K562 (cell line): Measurements from ENCODE around the gene EDEM2. TPM values are rescaled to one million over a fixed set of nuclear protein-coding genes. Genes with fewer than 3 reads are reported as not detected.
A peak's percentile ranks its signal among the peaks of the same experiment; 100 is the strongest.

Source experiments
- ATAC-seq: fragments of 200-7000 bp; cut with Tn5 transposase; 3 replicates; pipeline ENCODE4 v1.9.1; 2020; ENCODE audit warnings: moderate library complexity
- BruUV-seq: library from RNA; stranded (reverse); fragments of 400-500 nt; replicated peaks from 2 replicates; lab custom pipeline; 2021; lab: Mats Ljungman, UMichigan
- CTCF ChIA-PET: fragments of 300-600 bp; formaldehyde crosslinking; extraction: SDS; loops from one replicate; lab custom pipeline; 2021; ENCODE audit warnings: low intra/inter-chr PET ratio; lab: Yijun Ruan, JAX
- POLR2A ChIA-PET: fragments of 300-600, 350-650 bp; sonication (Branson Sonifier 250); formaldehyde crosslinking; extraction: SDS; loops from one replicate; lab custom pipeline; 2021; ENCODE audit warnings: antibody characterized with exemption, inconsistent platforms; lab: Yijun Ruan, JAX
- DNase-seq, 4 experiments: peaks; one replicate each; pipeline versions ENCODE4 v3.0.0 to v3.0.0-alpha.2; 2011 to 2018; ENCODE audit warnings: low spot score in 3 of 4, mixed read lengths in 3 of 4; ENCODE audit errors: extremely low read depth in 1 of 4
- FAIRE-seq: peaks from 2 replicates; lab custom pipeline; 2011; peaks lifted over from hg19 to GRCh38; lab: Jason Lieb, UNC
- H2AFZ ChIP-seq: 2 replicates; pipeline ENCODE4 v1.6.0; 2011; ENCODE audit warnings: low read depth, low read length, control low read depth, inconsistent platforms
- H3K27ac ChIP-seq: fragments of 200-600 bp; 3 replicates; pipeline ENCODE4 v1.8.0; 2011; ENCODE audit warnings: low read depth, mild to moderate bottlenecking, control low read depth, inconsistent platforms, low read length, moderate library complexity, mixed read lengths; ENCODE audit errors: extremely low read depth
- H3K27me3 ChIP-seq, 2 experiments: fragments of 300-600 bp in 1 of 2; 2 replicates in 1 of 2; 3 replicates in 1 of 2; pipeline versions ENCODE4 v1.6.0 to v1.8.0; 2011; ENCODE audit warnings: inconsistent platforms in 2 of 2, low read length in 2 of 2, mild to moderate bottlenecking in 1 of 2, mixed read lengths in 1 of 2, moderate library complexity in 1 of 2; ENCODE audit not compliant: control insufficient read depth in 2 of 2, insufficient read depth in 2 of 2
- H3K36me3 ChIP-seq: fragments of 300-600 bp; 3 replicates; pipeline ENCODE4 v1.8.0; 2011; ENCODE audit warnings: mild to moderate bottlenecking, low read length, inconsistent platforms; ENCODE audit not compliant: control insufficient read depth, insufficient read depth
- H3K4me1 ChIP-seq, 2 experiments: fragments of 200-600 bp in 1 of 2; replicated peaks in 1 of 2; 2 replicates in 1 of 2; 3 replicates in 1 of 2; pipeline versions ENCODE4 v1.5.1 to v1.8.0; 2011; ENCODE audit warnings: inconsistent platforms in 2 of 2, low read length in 2 of 2, mild to moderate bottlenecking in 1 of 2, mixed read lengths in 1 of 2, moderate library complexity in 1 of 2; ENCODE audit not compliant: control insufficient read depth in 2 of 2, insufficient read depth in 2 of 2
- H3K4me2 ChIP-seq: 2 replicates; pipeline ENCODE4 v1.6.1; 2011; ENCODE audit warnings: low read length, control low read depth, inconsistent platforms, mixed read lengths; ENCODE audit not compliant: insufficient read depth
- H3K4me3 ChIP-seq: fragments of 200-600 bp; sonication (generic), shearing (Covaris generic); 2 replicates; pipeline ENCODE4 v1.5.1; 2016; ENCODE audit warnings: control low read depth, inconsistent platforms
- H3K79me2 ChIP-seq: fragments of 200-600 bp; 3 replicates; pipeline ENCODE4 v1.8.0; 2011; ENCODE audit warnings: low read length, inconsistent platforms; ENCODE audit not compliant: control insufficient read depth, insufficient read depth
- H3K9ac ChIP-seq, 2 experiments: 2 replicates each; pipeline versions ENCODE4 v1.6.0 to v1.6.1; 2011; ENCODE audit warnings: low read depth in 2 of 2, low read length in 2 of 2, control low read depth in 1 of 2, inconsistent platforms in 1 of 2, mild to moderate bottlenecking in 1 of 2, mixed read lengths in 1 of 2; ENCODE audit not compliant: insufficient read depth in 1 of 2
- H3K9me1 ChIP-seq: one replicate; pipeline ENCODE4 v1.6.0; 2011; ENCODE audit warnings: inconsistent platforms, mild to moderate bottlenecking, low read length, moderate library complexity; ENCODE audit not compliant: control insufficient read depth, insufficient read depth
- H3K9me3 ChIP-seq: replicated peaks from 2 replicates; pipeline ENCODE4 v1.5.1; 2011; ENCODE audit warnings: low read depth, low read length, inconsistent platforms; ENCODE audit not compliant: control insufficient read depth, insufficient read depth
- H4K20me1 ChIP-seq: replicated peaks from 2 replicates; pipeline ENCODE4 v1.6.1; 2011; ENCODE audit warnings: low read length, inconsistent platforms, mixed read lengths; ENCODE audit not compliant: control insufficient read depth, insufficient read depth
- ATF7 ChIP-seq: fragments of 450-650 bp; IDR thresholded peaks from 2 replicates; pipeline ENCODE4 v1.7.1; 2014; ENCODE audit warnings: mild to moderate bottlenecking, moderate library complexity
- TEAD4 ChIP-seq, 2 experiments: sonication (generic) in 1 of 2; formaldehyde crosslinking in 1 of 2; IDR thresholded peaks; 2 replicates each; pipeline versions ENCODE4 v1.6.1 to v1.8.0; 2012 to 2022; ENCODE audit warnings: borderline replicate concordance in 1 of 2, inconsistent platforms in 1 of 2, low read length in 1 of 2, mild to moderate bottlenecking in 1 of 2, missing genetic modification reagents in 1 of 2
- WGBS: fragments of 100-300 bp; shearing (Covaris generic); methylation state at CpG from one replicate; pipeline ENCODE4 v1.1.6; 2016; ENCODE audit warnings: low coverage, mixed read lengths; ENCODE audit not compliant: insufficient coverage; ENCODE audit errors: missing lambda C conversion rate; 5-methylcytosine and 5-hydroxymethylcytosine counted together
- in situ Hi-C: fragments of 300-500 bp; cut with MboI; formaldehyde crosslinking; loops from 4 replicates; pipeline ENCODE4 v1.15.0; 2018; ENCODE audit warnings: inconsistent platforms, mixed read lengths
- intact Hi-C: fragments of 100-400 bp; cut with micrococcal nuclease; formaldehyde crosslinking; loops from 2 replicates; pipeline ENCODE4 v1.14.2; 2022
- polyA plus RNA-seq, 8 experiments: library from polyadenylated mRNA; depleted of rRNA in 4 of 8; stranded (reverse) in 5 of 8; unstranded in 3 of 8; fragments of >200 nt; fragmentation: Nextera tagmentation in 2 of 8; fragmentation: Illumina TruSeq in 1 of 8; extraction: Ambion mirVana in 2 of 8; extraction: Trizol in 1 of 8; gene quantifications; 2 replicates each; pipeline versions ENCODE4 v1.2.1 to v1.2.3, GENCODE V29; 2011 to 2014; ENCODE audit warnings: inconsistent platforms in 1 of 8, missing spikeins in 1 of 8
- total RNA-seq, 7 experiments: library from RNA; depleted of rRNA in 6 of 7; stranded (reverse); fragments of >200 nt in 6 of 7; fragmentation: Illumina TruSeq in 2 of 7; extraction: Trizol in 2 of 7; gene quantifications; 2 replicates each; pipeline versions ENCODE4 v1.2.1 to v1.2.3, GENCODE V29; 2011 to 2021; ENCODE audit warnings: low replicate concordance in 1 of 7
- TF ChIP-seq, protein P1 (sequence below): IDR thresholded peaks from 2 replicates; pipeline ENCODE4 v1.6.1; 2012; ENCODE audit warnings: low read depth, low read length, improper control_type of control experiment, borderline replicate concordance
- TF ChIP-seq, protein P2 (sequence below): sonication (generic); formaldehyde crosslinking; IDR thresholded peaks from 2 replicates; pipeline ENCODE4 v1.8.0; 2022; ENCODE audit warnings: missing genetic modification reagents, mild to moderate bottlenecking, moderate library complexity, borderline replicate concordance
- TF ChIP-seq, protein P3 (sequence below): fragments of 450-650 bp; formaldehyde crosslinking; IDR thresholded peaks from 2 replicates; pipeline ENCODE4 v1.4.0; 2020; ENCODE audit warnings: mild to moderate bottlenecking, moderate library complexity
- TF ChIP-seq, protein P4 (sequence below), 2 experiments: fragments of 450-650 bp; formaldehyde crosslinking in 1 of 2; IDR thresholded peaks; 2 replicates each; pipeline versions ENCODE4 v1.4.0 to v1.6.1; 2014 to 2020; ENCODE audit warnings: mild to moderate bottlenecking in 2 of 2, borderline replicate concordance in 1 of 2, low read depth in 1 of 2

EDEM2 gene
- total and polyA plus RNA-seq, 9 of the 15 experiments (the other 6 are each of a cell fraction or from before 2014, with no cell fraction given), result 6.9 to 11.0 (median 9.7) TPM

DNA sequence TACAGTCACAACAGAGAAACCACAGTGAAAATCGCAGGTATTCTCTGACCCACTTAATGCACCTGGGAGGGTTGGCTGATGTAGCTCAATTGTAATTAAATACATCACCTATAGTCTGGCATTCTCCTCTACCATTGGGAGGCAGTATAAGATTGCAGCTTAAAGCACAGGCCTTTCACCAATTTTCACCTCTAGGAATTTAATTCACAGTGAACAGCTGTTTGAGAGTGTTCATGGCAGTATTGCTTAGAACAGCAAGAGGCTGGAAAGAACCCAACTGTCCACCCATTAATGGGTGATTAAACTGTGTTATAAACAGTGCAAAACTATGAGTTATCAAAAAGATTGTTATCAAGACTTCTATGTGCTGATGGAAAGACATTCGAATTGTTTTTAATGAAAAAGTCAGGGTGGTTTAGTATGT, 2.0 kb downstream of the EDEM2 start:
- intact Hi-C loops (loop anchor here (1.0 to 5.0 kb wide), 5 partner anchors 63 to 313 kb away; partner anchors contain the start of gene GGT7), in situ Hi-C loops (loop anchor here (5.0 to 25.0 kb wide), 2 partner anchors 47 to 292 kb away; partner anchors contain the start of gene GDF5)
- CTCF ChIA-PET, result interaction anchor here (0.5 to 3.9 kb wide), 7 partner anchors 49 to 162 kb away, joined by 3 to 60 read pairs (median 4); no protein-coding TSS in a partner anchor
- 21% methylated on average over 2 of the region's 2 CpGs for WGBS
- no peak overlapping the region for H3K4me2 ChIP-seq
- H3K27me3 ChIP-seq, result no peaks in the 10 kb centered on the region
- H2AFZ ChIP-seq, result peak overlapping the region; percentile 11; the same call in 1 of the 2 replicates
- no peaks in the 10 kb centered on the region for H3K9me1 ChIP-seq
- peaks cover 26% of the 10 kb centered on the region for H3K36me3 ChIP-seq
- peaks cover 9% of the 10 kb centered on the region for H3K79me2 ChIP-seq
- peak; percentile 87 for FAIRE-seq
- no TSS peak for BruUV-seq
- no peaks in the 10 kb centered on the region for H3K9me3 ChIP-seq
- no peak overlapping the region for H3K4me3 ChIP-seq
- H3K27ac ChIP-seq, result no peak overlapping the region
- H3K4me1 ChIP-seq, result peaks cover 14 to 15% of the 10 kb centered on the region in 2 experiments; a peak in 4 of 5 replicates
- no peaks in the 10 kb centered on the region for H4K20me1 ChIP-seq
- peak; percentile 55 for ATAC-seq
- POLR2A ChIA-PET, result interaction anchor here (0.9 to 1.4 kb wide), 8 partner anchors 30 to 133 kb away, joined by 3 to 4 read pairs (median 3); partner anchors contain the start of gene MMP24OS
- H3K9ac ChIP-seq, result no peak overlapping the region
- DNase-seq, result peak; percentile 54 to 79 (median 61)
- peak; percentile 16; the same call in 1 of the 2 replicates for TF ChIP-seq ATF7
- TF ChIP-seq, protein P1, sequence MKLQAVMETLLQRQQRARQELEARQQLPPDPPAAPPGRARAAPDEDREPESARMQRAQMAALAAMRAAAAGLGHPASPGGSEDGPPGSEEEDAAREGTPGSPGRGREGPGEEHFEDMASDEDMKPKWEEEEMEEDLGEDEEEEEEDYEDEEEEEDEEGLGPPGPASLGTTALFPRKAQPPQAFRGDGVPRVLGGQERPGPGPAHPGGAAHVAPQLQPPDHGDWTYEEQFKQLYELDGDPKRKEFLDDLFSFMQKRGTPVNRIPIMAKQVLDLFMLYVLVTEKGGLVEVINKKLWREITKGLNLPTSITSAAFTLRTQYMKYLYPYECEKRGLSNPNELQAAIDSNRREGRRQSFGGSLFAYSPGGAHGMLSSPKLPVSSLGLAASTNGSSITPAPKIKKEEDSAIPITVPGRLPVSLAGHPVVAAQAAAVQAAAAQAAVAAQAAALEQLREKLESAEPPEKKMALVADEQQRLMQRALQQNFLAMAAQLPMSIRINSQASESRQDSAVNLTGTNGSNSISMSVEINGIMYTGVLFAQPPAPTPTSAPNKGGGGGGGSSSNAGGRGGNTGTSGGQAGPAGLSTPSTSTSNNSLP, result peak; percentile 88; the same call in 1 of the 2 replicates
- TF ChIP-seq, protein P2, sequence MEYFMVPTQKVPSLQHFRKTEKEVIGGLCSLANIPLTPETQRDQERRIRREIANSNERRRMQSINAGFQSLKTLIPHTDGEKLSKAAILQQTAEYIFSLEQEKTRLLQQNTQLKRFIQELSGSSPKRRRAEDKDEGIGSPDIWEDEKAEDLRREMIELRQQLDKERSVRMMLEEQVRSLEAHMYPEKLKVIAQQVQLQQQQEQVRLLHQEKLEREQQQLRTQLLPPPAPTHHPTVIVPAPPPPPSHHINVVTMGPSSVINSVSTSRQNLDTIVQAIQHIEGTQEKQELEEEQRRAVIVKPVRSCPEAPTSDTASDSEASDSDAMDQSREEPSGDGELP (CRISPR knock-in tag), result peak; percentile 70; the same call in 1 of the 2 replicates
- TF ChIP-seq TEAD4 (IDR thresholded peaks at IDR 0.05; ENCODE audit: low read length), result peak; percentile 22; the same call in 1 of the 2 replicates
- TF ChIP-seq TEAD4 (CRISPR knock-in tag; IDR thresholded peaks at IDR 0.05; ENCODE audit: borderline replicate concordance), result no peak
- TF ChIP-seq, protein P3, sequence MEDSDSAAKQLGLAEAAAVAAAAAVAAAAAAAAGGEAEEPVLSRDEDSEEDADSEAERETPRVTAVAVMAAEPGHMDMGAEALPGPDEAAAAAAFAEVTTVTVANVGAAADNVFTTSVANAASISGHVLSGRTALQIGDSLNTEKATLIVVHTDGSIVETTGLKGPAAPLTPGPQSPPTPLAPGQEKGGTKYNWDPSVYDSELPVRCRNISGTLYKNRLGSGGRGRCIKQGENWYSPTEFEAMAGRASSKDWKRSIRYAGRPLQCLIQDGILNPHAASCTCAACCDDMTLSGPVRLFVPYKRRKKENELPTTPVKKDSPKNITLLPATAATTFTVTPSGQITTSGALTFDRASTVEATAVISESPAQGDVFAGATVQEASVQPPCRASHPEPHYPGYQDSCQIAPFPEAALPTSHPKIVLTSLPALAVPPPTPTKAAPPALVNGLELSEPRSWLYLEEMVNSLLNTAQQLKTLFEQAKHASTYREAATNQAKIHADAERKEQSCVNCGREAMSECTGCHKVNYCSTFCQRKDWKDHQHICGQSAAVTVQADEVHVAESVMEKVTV, result peak; percentile 95
- TF ChIP-seq, protein P4, sequence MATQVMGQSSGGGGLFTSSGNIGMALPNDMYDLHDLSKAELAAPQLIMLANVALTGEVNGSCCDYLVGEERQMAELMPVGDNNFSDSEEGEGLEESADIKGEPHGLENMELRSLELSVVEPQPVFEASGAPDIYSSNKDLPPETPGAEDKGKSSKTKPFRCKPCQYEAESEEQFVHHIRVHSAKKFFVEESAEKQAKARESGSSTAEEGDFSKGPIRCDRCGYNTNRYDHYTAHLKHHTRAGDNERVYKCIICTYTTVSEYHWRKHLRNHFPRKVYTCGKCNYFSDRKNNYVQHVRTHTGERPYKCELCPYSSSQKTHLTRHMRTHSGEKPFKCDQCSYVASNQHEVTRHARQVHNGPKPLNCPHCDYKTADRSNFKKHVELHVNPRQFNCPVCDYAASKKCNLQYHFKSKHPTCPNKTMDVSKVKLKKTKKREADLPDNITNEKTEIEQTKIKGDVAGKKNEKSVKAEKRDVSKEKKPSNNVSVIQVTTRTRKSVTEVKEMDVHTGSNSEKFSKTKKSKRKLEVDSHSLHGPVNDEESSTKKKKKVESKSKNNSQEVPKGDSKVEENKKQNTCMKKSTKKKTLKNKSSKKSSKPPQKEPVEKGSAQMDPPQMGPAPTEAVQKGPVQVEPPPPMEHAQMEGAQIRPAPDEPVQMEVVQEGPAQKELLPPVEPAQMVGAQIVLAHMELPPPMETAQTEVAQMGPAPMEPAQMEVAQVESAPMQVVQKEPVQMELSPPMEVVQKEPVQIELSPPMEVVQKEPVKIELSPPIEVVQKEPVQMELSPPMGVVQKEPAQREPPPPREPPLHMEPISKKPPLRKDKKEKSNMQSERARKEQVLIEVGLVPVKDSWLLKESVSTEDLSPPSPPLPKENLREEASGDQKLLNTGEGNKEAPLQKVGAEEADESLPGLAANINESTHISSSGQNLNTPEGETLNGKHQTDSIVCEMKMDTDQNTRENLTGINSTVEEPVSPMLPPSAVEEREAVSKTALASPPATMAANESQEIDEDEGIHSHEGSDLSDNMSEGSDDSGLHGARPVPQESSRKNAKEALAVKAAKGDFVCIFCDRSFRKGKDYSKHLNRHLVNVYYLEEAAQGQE (IDR thresholded peaks at IDR 0.05; ENCODE audit: borderline replicate concordance), result peak; percentile 94
- TF ChIP-seq, protein P4 (CRISPR knock-in tag; IDR thresholded peaks at IDR 0.05; ENCODE audit: low read depth), result no peak
